Pulmonary artery endothelial cell (primary cell): ENCODE measurements around the gene SETDB1. TPM values are rescaled to one million over a fixed set of nuclear protein-coding genes. Genes with fewer than 3 reads are reported as not detected.

Experiments used
- DNase-seq: peaks from one replicate; pipeline ENCODE4 v3.0.0-alpha.2; 2011; ENCODE audit warnings: low read depth, low spot score
- total RNA-seq: library from RNA; depleted of rRNA; stranded (reverse); fragments of >200 nt; gene quantifications from 2 replicates; pipeline ENCODE4 v1.2.3, GENCODE V29; 2014

Gene SETDB1
- total RNA-seq, 1 donor from 2014 or later = 36.7 TPM

DNA sequence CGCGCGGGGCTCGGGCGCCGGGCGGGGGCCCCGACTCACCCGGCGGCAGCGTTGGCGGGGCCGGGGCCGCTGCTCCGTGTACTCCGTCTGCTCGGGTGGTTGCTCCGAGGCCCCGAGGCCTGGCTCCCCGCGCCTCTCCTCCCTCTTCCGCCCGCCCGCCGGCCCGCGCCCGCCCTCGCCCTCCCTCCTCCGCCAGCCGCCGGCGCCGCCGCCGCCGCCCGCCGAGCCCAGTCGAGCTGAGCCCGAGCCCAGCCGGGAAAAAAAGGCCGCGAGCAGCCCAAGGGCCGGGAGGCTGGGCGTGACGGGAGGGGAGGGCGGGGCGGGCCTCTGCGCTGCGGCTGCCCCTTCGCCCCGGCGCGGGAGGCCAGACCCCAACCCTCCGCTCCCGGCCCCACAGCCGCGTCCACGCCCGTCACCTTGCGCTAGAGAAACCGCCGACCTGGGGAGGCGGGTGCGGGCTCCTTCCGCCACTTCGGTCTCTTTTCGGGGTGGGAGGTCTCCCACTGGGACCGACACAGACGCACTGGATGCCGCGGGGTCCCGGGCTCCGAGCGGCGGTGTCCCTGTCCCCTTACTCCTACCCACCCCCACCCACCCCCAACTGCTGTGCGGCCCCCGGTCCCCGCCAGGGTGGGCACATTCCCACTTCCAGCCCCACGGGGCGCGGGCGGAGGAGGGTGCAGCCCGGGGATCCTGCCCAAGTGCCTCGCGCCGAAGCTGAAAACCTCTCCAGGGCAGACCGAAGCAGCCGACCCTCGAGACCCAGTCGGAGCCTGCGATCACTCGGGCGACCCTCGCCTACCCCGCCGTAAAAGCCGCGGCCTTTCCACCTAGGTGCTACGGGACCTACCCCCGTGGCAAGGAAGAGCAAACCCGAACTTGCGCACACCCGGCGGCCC lies 48.7 kb downstream of the SETDB1 start, which contains the start of gene CERS2:
CERS2 (minus strand) TSS at position 256 of the 899 bp plus-strand sequence. CDS start 5,745 bp downstream, outside the sequence.
- DNase-seq = peak; percentile 27

DNA sequence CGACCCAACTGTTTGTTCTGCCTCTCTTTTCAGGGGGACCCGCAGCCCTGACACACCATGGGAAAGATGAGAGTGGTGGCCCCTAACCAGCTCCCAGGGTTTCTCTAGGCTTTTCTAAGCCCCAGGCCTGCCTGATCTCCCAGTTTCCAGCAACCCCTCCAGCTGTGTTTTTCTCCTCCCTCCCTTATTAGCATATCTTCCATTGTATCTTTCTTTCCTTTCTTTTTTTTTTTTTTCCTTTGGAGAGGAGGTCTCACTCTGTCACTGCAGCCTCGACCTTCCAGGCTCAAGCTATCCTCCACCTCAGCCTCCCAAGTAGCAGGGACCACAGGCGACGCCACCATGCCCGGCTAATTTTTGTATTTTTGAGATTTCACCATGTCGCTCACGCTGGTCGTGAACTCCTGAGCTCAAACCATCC lies 50.2 kb downstream of the SETDB1 start:
- no peak for DNase-seq

DNA sequence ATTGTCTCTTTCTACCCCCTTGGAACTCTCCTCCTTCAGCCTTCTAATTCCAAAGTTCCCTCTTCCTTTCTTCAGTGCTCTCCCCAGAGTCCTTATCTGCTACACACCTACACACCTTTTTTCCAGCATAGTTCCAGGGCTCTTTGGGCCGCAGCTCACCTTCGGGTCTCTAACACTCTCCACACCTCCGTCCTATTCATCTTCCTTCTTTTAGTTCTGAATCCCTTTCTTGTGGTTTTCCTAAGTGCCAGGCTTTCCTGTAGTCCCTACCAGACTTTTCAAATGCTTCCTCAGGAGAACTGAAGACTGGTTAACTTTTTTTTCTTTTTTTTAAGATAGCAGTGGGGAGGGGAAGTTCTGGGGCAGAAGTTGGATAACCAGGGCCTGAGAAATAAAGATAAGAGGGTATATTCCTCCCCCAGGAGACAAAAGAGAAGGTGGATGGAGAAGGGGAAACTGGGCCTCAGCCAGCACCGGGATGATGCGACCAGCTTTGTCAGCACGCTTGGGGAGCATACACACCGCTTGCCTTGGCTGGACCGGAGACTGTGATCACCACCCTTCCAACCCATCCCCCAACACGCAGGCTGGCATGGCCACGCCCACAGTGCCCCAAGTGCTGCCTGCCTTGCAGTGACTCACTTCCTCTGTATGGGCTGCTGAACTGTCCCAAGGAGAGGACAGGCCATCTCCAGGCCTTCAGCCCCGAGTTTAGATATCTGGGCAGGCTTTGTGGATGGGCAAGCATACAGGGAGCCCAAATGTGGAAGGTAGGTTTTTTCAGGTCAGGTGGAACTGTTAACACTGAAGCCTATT lies 50.9 kb downstream of the SETDB1 start:
- DNase-seq = peak; percentile 26

DNA sequence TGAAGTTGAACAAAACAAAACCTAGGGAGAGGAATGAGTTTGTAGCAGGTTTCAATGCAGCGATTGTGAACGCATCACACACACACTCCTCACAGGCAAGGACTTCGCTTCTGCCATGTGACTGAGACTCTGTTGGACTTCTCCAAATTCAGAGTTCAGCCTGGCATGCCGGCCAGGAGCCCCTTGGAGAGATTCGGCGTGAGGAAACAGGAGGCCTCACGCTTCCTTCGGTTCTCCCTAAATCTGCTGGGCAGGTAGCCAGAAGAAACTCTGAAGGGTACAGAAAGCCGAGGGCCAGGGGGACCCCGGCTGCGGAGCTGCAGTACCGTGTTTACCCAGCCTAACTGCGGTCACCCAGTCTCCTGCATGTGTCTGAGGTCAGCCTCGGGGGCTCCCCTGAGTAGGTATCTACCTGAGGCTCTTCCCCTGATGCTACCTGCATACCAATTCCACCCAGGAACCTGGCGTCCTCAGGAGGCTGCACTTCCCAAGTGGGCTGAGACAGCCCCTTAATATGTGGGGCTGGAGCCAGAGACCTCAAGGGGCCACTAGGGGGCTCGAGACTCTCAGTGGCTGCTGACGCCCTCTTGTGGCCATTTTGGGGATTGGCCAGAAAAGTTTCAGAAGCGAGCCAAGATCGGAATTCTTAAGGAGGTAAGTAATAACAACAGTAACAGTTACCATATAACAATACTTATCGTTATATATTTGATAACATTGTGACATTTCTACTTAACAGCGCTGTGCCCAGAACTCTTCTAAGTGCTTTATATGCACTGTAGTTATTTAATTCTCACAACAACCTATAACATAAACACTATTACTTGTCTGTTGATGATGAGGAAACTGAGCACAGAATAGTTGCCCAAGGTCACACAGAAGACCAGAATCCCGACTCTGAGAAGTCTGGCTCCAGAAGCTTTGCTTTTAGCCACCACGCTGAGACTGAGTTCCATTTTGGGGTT lies 53.2 kb downstream of the SETDB1 start:
- DNase-seq = peak; percentile 75

DNA sequence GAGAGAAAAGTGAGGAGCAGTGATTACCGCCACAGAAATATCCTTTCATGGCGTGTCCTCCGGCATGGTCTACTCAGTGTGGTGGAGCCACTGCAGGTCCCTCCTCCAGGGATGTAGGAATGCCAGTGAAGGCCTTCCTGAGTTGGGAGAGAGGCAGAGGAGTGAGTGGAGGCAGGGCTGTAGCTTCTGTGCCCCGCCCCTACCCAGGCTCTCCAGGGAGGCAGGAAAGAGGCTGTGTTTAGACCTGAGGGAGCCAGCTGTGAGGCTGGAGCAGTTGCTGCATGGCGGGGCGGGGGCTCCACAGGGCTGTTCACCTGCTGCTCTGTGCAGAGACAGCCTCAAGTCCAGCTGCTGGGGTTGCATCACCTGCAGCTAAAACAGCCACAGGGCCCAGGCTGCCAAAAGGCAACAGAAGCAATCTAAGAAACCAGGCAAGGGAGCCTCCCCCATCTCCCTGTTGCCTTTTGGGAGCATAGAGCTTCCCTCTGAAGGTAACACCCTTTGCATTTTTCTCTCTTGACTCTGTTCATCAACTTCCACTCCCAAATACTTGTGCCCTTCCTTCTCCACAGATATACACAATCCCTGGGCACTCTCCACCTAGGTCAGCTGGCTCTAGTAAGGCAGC lies 55.1 kb downstream of the SETDB1 start:
- no peak for DNase-seq

DNA sequence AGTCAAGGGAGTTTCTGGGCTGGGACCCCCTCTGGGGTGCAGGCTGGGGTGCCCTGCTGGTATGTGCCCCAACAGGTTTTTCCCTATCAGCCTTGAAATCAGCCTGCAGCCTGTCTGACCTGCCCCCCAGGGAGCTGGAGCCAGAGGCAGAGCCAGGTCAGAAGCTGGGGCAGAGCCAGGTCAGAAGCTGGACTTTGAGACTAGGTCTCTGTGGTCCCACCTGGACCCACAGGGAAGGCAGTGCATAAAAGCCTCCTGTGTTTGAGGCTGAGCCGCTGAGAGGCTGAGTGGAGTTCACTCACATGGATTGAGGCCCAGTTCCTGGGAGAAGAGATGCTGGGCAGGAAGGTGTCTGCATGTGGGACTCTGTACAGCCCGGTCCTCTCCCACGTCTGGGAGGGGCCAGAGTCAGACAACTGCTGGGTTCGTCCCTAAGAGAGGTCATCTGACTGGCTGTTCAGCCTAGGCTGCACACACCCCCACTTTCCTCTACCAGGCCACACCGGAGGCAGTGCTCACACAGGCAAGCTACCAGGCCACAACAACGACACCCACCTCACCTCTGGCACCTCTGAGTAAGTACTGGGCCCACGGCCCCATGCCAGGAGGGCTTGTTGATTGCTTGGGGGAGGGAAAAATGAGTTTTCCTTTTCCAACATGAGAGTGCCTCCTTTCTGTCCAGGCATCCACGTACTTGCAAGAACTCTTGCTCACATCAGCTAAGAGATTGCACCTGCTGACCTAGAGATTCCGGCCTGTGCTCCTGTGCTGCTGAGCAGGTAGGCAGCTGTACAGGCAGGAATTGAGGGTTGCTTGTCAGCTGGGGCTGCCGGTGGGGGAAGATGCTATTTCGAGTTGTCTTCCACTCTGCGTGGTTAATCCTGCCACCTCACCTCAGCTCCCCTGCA lies 55.9 kb downstream of the SETDB1 start, which contains the start of gene ANXA9:
ANXA9 (plus strand) TSS at position 488 of the 908 bp plus-strand sequence. CDS start 814 bp downstream, outside the sequence.
- DNase-seq = no peak

DNA sequence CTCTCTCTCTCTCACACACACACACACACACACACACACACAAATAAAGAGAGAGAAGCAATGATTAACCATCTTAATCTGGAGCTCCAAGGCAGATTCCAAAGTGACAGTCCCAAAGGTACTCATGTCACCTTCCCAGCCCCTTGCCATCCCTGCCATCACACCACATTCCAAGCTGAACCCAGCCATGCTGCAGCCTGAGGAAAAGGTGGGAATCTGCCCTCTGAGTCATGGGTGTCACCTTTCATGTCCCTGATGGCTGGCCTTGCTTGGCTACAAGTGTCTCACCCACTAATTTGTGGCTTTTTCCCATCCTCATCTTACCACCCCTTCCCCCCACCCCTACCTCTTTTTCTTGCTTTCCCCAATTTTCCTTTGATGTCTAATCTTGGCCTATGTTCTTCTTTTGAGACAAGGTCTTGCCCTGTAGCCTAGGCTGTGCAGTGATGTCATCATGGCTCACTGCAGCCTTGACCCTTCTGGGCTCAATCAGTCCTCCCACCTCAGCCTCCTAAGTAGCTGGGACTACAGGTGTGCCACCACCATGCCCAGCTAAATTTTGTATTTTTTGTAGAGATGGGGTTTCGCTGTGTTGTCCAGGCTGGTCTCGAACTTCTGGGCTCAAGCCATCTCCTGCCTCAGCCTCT lies 59.1 kb downstream of the SETDB1 start:
- DNase-seq = no peak

DNA sequence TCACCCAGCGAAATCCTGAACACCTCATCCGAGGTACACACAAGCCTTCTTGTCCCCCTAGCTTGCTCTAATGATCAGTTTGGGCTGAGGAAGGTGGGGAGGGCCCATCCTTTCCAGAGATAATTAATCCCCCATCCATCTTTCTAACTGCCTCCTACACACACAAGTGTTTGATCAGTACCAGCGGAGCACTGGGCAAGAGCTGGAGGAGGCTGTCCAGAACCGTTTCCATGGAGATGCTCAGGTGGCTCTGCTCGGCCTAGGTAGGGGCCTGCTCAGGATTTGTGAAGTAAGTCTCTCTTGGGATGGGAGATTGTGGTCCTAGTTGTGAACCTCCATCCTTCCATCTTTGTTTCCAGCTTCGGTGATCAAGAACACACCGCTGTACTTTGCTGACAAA lies 61.8 kb downstream of the SETDB1 start:
- DNase-seq = no peak

DNA sequence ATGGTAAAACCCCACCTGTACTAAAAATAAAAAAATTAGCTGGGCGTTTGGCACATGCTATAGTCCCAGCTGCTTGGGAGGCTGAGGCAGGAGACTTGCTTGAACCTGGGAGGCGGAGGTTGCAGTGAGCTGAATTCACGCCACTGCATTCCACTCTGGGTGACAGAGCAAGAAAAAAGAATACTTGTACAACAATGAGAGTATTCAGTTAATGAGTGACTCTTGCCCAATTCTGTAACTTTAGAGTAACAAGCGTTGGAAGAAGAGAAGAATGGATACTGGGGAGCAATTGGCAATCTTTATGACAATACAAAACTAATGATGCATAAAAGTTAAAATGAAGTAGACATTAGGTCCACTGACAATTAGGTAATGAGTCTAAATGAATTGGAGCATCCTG lies 66.5 kb downstream of the SETDB1 start:
- DNase-seq = no peak

DNA sequence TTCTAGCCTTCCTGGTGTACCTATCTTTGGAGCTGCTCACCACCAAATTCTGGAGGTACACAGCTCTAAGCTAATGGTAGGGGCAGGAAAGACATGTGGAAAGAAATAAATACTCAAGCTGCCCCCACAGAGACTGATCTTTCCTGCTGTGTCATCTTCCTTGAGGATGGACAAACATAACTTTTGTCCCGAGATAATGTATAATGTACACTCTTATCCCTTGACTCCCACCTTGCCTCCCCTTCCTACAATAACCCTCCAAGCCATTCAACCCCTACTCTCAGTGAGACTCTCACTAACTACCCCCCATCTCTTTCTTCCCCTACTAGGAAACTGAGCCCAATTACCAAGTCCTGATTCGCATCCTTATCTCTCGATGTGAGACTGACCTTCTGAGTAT lies 68.1 kb downstream of the SETDB1 start:
- no peak for DNase-seq

DNA sequence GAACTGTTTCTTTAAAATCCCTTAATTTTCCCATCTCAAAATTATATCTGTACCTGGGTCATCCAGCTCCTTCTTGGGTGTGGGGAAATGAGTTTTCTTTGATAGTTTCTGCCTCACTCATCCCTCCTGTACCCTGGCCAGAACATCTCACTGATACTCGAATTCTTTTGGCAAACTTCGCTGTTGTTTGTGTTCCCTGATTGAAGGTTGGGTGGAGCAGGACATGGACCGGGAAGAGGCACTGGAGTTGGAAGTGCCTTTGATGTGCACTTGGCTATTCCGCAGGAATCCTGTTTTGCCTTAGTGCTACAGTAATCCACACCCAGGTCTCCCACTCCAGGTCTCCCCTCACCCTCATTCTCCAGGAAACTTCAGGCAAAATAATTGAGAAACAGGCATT lies 69.3 kb downstream of the SETDB1 start:
- no peak for DNase-seq

DNA sequence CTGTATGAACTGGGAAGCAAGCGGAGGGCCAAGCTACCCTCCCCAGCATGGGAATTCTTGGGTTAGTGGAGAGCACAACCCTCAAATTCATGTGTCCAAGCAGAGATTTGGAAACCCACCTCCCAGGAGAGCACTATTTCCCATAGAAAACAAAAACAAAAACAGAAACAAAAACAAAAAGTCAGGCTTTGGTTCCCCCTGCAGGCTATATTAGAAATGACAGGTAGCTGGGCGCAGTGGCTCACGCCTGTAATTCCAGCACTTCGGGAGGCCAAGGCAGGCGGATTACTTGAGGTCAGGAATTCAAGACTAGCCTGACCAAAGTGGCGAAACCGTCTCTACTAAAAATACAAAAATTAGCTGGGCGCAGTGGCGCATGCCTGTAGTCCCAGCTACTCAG lies 69.7 kb downstream of the SETDB1 start:
- DNase-seq = no peak

DNA sequence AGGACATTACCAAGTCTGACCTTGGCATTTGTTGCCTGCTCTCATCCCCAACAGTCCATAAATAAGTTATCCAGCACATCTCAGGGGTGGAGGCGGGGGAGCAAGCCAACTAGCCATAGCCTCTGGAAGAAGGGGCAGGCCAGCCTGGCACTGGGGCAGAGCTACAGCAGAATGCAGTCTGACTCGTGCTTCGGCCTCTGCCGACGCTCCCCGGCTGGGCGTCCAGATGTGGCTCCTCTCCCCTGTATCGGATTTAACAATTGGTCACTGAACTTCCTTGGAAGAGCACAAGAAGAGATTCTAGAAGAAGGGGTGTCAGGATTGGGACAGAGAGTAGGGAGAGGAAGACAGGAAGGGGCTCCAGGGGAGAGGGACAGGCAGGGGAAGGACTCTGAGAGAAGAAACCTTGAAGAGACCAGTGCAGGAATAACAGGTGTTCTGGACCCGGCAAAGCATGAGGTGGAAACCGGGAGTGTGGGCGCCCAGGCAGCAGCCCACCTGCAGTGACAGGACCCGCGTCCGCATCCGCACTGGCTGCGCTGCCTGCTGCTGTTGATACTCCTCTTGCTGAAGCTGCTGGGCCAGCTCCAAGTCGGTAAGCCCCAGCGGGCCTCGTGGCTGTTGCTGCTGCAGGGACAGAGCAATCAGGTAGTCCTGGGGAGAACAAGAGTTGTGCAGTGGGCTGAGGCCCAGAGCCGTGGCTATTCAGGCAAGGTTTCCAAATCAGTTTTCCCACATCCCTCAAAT lies 71.1 kb downstream of the SETDB1 start:
- DNase-seq = no peak

DNA sequence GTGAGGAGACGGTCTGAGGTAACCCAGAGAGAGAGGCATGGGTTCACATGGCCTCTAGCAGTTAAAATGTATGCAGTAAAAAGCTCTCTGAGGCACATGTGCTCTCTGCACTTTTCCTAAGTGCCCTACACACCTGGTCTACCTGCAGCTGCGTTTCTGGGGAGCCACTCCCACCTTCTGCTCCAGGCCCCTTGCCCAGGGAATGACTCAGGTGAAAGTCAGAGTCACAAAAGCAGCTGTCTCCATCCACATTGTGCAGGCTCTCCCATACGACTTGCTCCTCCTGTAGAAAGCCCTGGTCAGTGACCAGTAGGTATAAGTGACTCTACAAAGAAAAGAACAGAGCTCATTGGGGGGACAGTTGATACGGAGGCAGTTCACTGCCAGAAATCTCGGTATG lies 71.8 kb downstream of the SETDB1 start:
- DNase-seq = no peak

DNA sequence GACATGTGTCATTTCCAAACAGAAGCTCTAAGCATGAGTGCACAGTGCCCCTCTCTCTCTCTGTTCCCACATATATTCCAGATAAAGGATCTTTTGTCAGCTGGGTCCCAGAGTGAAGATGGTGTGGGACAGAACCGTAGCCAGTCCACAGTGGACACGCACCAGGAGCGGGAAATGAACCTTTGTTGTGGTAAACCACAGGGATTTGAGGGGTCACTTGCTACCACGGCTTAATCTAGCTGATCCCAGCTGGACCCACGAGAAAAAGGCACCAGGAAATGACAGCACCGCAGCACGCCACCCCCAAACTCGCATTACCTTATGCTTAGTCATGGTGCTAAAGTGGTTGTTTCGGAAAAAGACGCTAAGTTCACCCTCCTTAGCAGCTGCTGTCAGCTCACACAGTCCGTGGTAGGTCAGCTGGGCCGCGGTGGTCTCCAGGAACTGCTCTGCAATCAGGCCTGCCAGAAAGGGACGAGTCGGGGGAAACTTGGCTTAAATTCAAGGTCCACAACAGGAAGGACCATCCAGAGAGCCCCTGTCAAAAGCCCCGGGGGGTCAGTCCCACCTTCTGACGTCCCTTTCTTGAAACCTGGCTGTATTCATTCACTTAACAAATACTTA lies 73.0 kb downstream of the SETDB1 start:
- DNase-seq = peak; percentile 40

DNA sequence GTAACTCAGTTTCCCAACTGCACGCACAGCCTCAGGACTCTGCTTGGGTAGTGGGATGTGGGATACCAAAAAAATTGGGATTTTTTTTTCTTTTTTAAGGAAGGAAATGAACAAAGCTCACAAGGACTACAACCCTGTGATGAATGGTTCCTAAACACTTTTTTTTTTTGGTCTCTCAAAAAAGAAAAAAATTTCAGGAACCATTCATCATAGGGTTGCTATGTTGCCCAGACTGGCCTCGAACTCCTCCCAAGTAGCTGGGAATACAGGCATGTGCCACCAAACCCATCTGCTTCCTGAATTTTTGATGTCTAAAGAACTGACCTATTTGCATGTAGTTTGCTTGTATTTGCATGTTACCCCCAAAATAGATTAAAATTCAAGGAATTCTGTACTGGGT lies 73.8 kb downstream of the SETDB1 start:
- DNase-seq = no peak

DNA sequence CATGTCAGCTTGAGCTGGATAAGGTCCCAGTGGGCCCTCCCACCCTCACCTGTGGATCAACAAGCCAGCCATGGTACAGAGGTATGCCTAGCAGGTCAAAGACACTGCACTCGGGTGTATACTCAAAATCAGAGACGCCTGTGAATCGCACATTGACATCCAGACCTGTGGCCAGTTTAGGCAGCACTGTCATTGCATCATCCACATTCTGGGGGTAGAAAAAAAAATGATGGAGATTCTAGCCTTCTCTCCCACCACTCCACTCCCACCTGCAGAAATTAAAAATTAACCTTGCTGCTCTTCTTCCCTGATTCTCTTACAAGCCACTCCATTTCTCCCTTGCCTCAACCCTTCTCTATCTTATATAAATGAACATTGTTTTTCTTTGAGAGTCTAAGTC lies 74.2 kb downstream of the SETDB1 start:
- DNase-seq = no peak

DNA sequence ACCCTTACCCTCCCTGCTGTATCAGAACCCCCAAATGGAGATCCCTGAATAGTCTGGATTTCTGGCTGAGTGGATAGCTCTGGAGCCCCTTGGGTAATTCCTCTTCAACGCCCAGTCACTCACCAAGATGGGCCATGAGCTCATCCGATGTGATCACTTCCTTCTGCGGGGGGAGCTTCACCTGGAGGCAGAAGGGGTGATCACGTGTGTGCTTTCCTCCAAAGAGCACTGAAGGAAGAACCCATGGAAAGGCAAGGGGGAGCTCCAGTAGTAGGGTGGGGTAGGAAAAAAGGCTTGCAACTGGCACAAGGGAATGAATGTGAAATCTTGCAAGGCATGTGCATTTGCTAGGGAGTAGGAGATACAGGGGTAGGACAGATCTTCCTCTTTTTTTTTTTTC lies 75.4 kb downstream of the SETDB1 start:
- no peak for DNase-seq
